NCI-H2029 (cell line): Measurements from ENCODE around the gene SLC12A8.

ENCODE experiments used
- DNase-seq: peaks from one replicate; lab custom pipeline; 2025; lab: John Stamatoyannopoulos, UW

The SLC12A8 gene

GRCh38 chr3:125137358-125138033 is 75.1 kb downstream of the SLC12A8 start:
- DNase-seq: no peak

GRCh38 chr3:125136966-125137357 is 75.6 kb downstream of the SLC12A8 start:
- no peak for DNase-seq

DNA sequence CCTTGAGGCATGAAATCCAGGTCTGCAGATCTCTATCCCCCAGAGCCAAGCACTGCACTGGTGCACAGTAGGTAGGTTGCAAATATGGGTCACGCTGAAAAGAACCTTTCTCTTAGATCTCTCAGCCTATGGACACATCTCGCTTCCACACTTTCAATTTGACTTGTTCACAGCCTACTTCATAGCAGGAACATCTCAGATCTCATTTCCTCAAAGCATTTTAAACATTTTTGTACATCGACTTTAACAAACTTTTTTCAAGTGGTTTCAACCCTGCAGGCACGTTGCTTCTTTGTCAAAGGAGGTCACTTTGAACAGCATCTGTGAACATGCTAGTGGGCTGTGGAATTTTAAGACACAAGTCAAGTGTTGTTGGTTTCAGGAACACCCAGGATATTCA is 76.0 kb downstream of the SLC12A8 start:
- no peak for DNase-seq

- no peak for DNase-seq
Measured at GRCh38 chr3:125134952-125135351, 77.6 kb downstream of the SLC12A8 start.

- DNase-seq: no peak
Measured at GRCh38 chr3:125132815-125133214, 79.7 kb downstream of the SLC12A8 start.

DNA sequence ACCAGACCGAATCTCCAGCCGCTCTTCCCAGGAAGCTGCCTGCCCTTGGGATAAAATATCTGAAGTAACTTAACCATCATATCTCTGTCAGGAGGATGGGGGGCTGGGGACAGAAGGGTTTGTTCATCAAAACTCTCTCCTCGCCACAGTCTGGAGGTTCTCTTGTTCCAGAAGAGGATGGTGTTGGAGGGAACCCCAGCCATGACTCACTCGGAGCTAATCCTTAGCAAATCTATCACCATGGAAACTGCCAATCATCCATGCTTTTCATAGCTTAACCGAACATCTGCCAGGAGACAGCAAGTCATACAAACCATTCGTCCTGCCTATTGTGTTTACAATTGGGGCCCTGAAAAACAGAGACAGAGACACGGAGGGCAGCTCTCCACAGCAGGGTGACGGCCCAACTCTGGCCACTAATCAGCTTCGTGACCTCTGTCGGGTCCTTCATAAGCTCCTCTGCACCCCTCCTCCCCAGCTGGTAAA is 83.0 kb downstream of the SLC12A8 start:
- DNase-seq: no peak

GRCh38 chr3:125128861-125129501 is 83.6 kb downstream of the SLC12A8 start:
- DNase-seq: no peak

DNA sequence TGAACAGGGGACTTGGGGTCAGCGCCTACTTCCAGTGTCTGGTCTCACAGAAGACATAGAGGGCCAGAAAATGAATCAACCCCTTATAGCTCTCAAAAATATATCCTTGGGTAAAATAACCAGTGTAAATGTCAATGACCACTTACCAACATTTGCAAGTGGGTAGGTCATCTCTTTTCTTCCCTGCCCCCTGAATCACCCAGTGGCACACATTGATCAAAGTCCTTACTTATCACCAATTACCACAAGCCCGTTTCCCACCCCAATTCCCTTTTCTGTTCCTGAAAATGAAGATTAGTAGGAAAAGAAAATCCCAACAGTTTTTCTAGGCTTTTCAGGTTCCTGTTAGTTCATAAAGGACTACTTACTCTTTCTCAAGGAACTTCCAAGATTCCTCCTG is 86.2 kb downstream of the SLC12A8 start:
- no peak for DNase-seq

DNA sequence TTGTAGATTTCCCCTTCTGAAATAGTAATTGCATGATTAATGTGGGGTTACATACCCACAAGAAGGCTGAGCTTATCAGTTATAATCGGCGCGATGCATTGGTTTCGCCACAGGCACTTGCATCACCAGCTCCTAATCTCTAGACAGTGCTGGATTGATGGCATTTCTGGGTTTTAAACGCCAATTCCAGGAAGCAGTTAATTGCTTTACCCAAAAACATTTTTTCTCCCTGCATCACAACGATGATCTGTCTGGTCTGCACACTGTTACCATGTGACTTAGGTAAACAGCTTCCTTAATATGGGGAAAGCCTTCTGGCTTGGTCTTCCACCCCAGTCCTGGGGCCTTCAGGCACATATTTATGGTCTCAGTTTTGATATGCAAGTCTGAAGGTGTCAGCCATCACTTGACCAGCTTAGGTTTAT is 86.7 kb downstream of the SLC12A8 start:
- no peak for DNase-seq

GRCh38 chr3:125123451-125124305 is 88.9 kb downstream of the SLC12A8 start:
- DNase-seq: no peak

- no peak for DNase-seq
Measured at GRCh38 chr3:125121246-125122010, 91.1 kb downstream of the SLC12A8 start.

- no peak for DNase-seq
Measured at GRCh38 chr3:125120379-125121122, 92.0 kb downstream of the SLC12A8 start.

- DNase-seq: no peak
Measured at GRCh38 chr3:125119752-125120378, 92.7 kb downstream of the SLC12A8 start.

DNA sequence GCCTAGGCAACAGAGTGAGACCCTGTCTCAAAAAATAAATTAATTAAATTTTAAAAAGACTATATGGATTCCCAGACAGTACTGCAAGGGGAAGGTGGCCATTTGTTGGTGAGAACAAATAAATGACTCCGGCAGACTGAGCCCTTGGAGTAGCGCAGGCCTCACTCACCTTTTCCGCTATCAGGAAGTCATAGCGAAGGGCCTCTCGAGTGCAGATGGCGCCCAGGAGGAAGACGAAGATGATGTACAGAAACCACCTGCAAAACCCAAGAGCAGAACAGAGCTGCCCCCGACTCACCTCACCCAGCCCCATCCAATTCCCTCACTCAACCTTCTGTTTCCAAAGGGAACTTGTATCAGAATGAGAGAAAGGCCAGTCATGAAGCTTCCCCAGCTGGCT is 93.9 kb downstream of the SLC12A8 start:
- DNase-seq: no peak

GRCh38 chr3:125117631-125118191 is 94.8 kb downstream of the SLC12A8 start:
- DNase-seq: no peak

GRCh38 chr3:125116311-125117080 is 96.1 kb downstream of the SLC12A8 start:
- DNase-seq: no peak

- DNase-seq: no peak
Measured at GRCh38 chr3:125115640-125116039, 96.9 kb downstream of the SLC12A8 start.

- no peak for DNase-seq
Measured at GRCh38 chr3:125112981-125113380, 99.6 kb downstream of the SLC12A8 start.

- DNase-seq: no peak
Measured at GRCh38 chr3:125110876-125111480, 101.6 kb downstream of the SLC12A8 start.
